ENCODE data around the gene CTDSP1.

The CTDSP1 gene

DNA sequence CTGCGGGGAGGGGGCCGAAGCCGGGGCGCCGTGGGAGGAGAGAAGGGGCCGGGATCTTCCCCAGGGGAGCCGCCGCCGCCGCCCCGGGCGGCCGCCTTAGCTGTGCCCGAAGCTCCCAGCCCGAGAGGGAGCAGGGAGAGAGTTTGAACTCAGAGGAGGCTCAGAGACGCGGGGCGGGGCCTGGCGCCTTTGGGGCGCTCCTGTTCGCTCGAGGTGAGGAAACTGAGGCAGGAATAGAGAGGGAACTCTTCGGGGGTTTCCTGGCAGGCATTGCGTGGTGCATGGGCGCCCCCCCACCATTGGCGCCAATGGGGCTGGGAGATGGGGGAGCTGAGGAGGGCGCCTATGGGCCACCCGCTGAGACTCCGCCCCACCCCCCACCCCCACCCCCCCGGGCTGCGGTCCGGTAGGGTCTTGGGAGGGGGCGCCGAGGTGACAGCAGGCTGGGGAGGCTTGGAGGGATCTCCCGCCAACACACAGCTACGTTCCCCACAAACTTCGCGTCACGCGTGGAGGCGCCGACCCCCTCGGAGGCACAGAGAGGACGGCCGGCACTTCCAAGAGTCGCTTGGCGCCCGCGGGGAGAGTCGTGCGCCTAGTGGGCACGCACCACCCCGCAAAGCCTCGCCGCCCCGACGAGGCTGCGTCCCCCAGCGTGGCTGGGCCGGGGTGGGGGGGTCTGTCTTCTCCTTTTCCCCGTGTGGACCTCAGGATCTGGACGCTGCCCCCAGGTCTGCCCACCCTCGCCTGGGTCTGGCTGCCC lies 680 bp downstream of the CTDSP1 start:
- peak; percentile 33 for DNase-seq (ENCODE audit: low spot score)

DNA sequence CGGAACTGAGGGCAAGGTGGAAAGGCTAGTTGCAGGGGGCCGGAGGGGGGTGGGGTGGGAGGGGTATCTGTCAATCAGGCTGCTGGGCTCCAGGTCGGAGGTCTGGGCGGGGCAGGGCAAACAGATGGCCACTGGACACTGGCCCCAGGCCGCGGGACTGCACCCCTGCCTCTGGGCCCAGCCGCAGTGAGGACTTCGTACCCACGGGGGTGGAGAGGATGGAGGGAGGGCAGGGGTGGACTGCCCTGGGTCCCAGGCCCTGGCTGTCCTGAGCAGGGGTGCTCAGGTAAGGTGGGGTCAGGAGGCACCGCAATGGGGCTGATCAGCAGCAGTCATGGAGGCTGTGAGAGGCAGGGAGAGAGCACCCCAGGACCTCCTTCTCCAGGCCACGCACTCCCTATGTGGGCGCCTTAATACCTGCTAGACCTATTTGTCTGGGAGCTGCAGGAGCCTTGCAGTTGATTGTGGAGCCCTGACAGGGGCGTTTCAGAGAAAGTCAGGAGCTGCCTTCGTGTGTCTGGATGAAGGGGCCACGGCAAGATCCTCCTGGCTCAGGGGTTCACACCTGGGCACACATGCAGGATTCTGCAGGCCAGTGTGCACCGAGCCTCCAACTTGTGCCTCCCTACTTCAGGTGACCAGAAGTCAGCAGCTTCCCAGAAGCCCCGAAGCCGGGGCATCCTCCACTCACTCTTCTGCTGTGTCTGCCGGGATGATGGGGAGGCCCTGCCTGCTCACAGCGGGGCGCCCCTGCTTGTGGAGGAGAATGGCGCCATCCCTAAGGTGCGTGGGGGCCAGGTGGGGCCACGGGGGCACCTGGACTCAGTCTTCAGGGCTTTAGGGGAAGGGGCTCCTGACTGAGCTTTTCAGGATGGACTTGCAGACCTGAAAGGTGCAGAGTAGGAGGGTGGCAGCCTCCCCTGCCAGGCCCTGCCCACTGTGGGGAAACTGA lies 1.5 kb downstream of the CTDSP1 start:
- no peak for DNase-seq (ENCODE audit: low spot score)

DNA sequence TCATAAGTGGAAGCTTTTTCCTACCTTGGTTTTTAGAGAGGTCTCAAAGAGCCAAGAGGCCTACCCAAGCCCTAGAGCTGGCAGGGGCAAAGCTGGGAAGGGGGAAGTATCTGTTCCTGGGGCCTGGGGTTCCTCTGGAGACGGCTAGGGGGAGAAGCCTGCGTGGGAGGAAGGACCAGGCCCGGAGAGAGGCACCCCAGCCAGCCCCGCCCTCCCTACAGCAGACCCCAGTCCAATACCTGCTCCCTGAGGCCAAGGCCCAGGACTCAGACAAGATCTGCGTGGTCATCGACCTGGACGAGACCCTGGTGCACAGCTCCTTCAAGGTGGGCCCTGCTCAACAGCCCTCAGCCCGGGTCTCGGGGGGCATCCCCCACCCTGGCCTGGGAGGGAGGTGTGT lies 2.2 kb downstream of the CTDSP1 start:
- DNase-seq (ENCODE audit: low spot score) = no peak

DNA sequence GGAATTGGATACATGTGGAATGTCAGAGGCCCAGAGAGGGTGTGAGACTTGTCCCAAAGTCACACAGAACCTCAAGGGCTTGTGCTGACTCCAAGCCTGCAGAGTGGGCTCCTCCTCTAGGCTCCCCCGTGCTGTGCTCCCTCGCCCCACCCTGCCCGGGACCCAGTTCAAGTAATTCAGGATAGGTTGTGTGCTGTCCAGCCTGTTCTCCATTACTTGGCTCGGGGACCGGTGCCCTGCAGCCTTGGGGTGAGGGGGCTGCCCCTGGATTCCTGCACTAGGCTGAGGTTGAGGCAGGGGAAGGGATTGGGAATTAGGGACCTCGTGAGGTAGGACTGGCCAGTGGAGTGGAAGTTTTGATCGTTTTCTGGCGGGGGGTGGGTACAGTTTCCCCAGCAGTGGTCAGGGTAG lies 2.8 kb downstream of the CTDSP1 start:
- no peak for DNase-seq (ENCODE audit: low spot score)

DNA sequence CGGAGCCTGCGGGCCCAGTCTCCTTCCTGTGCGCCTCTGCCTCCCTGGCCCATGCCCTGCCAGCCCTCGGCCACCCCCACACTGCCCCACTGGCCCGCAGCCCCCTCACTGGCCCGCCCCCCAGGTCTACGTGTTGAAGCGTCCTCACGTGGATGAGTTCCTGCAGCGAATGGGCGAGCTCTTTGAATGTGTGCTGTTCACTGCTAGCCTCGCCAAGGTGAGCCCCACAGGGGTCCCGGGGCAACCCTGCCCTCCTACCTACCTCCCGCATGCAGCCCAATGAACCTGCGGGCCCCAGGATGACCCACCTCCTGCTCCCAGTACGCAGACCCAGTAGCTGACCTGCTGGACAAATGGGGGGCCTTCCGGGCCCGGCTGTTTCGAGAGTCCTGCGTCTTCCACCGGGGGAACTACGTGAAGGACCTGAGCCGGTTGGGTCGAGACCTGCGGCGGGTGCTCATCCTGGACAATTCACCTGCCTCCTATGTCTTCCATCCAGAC lies 3.3 kb downstream of the CTDSP1 start:
- no peak for DNase-seq (ENCODE audit: low spot score)

DNA sequence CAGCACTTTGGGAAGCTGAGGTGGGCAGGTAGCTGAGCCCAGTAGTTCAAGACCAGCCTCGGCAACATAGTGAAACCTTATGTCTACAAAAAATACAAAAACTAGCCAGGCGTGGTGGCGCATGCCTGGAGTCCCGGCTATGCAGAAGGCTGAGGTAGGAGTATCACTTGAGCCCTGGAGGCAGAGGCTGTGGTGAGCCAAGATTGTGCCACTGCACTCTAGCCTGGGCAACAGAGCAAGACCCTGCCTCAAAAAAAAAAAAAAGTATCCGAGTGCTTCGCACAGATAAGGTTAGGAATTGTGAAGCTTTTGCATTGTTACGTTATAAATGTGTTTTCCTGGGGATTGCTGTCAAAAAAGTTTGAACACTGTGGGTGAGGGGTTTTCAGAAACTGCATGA lies 4.1 kb downstream of the CTDSP1 start:
- no peak for DNase-seq (ENCODE audit: low spot score)

DNA sequence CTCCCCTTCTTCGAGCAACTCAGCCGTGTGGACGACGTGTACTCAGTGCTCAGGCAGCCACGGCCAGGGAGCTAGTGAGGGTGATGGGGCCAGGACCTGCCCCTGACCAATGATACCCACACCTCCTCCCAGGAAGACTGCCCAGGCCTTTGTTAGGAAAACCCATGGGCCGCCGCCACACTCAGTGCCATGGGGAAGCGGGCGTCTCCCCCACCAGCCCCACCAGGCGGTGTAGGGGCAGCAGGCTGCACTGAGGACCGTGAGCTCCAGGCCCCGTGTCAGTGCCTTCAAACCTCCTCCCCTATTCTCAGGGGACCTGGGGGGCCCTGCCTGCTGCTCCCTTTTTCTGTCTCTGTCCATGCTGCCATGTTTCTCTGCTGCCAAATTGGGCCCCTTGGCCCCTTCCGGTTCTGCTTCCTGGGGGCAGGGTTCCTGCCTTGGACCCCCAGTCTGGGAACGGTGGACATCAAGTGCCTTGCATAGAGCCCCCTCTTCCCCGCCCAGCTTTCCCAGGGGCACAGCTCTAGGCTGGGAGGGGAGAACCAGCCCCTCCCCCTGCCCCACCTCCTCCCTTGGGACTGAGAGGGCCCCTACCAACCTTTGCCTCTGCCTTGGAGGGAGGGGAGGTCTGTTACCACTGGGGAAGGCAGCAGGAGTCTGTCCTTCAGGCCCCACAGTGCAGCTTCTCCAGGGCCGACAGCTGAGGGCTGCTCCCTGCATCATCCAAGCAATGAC lies 4.8 kb downstream of the CTDSP1 start:
- no peak for DNase-seq (ENCODE audit: low spot score)

DNA sequence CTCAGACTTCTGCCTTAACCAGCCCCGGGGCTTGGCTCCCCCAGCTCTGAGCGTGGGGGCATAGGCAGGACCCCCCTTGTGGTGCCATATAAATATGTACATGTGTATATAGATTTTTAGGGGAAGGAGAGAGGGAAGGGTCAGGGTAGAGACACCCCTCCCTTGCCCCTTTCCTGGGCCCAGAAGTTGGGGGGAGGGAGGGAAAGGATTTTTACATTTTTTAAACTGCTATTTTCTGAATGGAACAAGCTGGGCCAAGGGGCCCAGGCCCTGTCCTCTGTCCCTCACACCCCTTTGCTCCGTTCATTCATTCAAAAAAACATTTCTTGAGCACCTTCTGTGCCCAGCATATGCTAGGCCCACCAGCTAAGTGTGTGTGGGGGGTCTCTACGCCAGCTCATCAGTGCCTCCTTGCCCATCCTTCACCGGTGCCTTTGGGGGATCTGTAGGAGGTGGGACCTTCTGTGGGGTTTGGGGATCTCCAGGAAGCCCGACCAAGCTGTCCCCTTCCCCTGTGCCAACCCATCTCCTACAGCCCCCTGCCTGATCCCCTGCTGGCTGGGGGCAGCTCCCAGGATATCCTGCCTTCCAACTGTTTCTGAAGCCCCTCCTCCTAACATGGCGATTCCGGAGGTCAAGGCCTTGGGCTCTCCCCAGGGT lies 5.5 kb downstream of the CTDSP1 start:
- no peak for DNase-seq (ENCODE audit: low spot score)

DNA sequence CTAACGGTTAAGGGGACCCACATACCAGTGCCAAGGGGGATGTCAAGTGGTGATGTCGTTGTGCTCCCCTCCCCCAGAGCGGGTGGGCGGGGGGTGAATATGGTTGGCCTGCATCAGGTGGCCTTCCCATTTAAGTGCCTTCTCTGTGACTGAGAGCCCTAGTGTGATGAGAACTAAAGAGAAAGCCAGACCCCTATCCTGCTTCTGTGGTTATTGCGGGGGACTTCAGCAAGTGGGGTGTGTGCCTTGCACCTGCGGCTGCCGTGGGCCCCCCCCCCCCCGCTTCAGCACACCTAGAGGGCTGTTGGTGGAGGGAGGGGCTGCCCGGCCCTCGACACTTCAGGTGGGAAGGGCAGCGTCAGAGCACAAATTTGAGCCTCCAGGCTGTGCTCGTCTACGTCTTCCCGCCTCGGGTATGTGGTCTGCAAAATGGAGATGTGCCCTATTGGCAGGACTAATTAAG lies 6.1 kb downstream of the CTDSP1 start:
- DNase-seq (ENCODE audit: low spot score) = peak; percentile 15

DNA sequence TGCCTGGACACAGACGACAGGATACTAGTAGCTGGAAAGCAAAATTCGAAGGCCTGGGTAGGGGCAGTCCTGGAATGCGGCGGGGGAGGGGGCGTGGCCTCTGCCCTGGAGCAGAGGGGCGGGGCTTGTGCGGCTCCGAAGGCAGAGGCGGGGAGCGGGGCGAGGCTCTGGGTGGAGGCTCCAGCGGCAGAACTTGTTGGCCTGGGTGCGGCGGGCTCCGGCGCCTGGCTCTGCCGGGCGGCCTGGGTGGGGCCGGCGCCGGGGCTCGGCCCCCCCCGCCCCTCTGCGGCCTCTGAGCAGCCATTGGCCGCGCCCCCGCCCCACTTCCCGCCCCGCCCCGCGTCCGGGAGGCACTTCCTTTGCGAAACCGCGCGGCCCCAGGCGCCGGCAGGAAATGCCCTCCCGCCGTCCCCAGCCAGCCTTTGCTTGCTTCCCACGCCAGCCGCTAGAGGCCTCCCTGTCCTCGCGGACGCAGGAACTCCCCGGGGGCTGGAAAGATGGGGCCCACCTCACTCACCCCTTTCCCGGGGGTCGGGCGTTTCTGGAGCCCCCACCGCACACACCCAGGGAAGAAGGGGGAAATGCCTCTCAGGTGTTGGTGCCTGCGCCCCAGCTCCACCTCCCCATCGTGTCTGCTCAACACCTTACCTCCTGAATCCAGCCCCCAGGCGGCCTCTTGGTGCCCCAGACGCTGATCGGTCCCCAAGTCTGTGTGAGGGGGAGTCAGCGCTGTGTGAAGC lies 6.7 kb downstream of the CTDSP1 start:
- DNase-seq (ENCODE audit: low spot score) = peak; percentile 96

DNA sequence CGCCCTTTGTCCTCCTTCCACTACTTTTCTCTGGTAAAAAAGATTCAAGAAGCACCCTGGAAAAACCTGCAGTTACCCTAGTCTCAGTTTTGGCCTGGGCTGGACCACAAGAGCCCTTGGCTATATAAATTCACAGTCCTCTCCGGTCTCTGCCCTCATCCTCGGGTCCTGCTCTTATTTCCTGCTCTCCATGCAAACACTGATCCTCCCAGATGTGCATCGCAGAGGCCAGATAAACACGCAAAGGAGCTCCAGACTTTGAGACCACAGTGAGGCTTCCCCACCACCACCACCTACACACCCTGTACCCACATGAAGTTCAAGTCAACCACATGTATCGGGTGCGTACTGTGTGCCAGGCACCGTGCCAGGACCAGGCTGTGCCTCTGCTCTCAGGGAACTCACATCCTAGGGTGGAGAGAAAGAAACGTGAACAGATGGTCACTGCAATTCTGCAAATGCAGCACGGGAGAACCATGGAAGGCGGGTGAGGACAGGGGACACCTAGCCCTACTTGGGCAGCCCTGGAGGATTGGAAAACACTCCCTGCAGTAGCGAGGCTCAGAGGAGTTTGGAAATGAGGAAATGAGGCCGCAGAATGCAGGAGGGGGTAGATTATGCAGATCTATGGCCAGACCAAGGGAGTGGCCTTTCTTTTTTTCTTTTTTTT lies 7.4 kb downstream of the CTDSP1 start:
- DNase-seq (ENCODE audit: low spot score) = peak; percentile 64

DNA sequence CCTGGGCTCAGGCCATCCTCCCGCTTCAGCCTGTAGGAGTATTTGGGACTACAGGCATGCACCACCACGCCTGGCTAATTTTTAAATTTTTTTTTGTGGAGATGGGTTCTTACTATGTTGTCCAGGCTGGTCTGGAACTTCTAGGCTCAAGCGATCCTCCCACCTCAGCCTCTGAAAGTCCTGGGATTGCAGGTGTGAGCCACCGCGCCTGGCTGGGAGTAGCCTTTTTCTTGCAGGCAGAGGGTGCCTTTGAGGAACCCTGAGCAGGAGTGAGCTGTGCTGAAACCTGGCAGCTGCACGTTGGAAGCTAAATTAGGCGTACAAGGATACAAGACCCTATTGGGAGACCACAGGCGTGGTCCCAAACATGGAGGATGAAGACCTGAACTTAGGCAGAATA lies 8.0 kb downstream of the CTDSP1 start:
- no peak for DNase-seq (ENCODE audit: low spot score)

DNA sequence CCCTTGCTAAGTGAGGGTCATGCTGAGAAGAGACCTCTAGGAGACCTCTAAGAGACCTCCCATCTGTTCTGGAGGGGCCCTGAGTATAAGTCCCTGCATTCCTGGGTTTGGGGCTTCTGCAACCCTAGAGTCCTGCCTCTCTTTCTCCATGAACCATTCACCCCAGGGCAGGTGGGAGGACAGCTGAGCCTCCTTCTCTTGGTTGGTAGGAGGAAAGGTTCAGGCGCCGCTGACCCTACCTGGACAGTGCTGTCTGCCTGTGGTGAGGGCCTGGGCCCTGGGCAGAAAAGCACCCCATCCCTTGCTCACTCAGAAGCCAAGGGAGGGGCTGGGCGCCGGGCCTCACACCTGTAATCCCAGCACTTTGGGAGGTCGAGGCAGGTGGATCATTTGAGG lies 18.7 kb downstream of the CTDSP1 start:
- no peak for DNase-seq (ENCODE audit: low spot score)

DNA sequence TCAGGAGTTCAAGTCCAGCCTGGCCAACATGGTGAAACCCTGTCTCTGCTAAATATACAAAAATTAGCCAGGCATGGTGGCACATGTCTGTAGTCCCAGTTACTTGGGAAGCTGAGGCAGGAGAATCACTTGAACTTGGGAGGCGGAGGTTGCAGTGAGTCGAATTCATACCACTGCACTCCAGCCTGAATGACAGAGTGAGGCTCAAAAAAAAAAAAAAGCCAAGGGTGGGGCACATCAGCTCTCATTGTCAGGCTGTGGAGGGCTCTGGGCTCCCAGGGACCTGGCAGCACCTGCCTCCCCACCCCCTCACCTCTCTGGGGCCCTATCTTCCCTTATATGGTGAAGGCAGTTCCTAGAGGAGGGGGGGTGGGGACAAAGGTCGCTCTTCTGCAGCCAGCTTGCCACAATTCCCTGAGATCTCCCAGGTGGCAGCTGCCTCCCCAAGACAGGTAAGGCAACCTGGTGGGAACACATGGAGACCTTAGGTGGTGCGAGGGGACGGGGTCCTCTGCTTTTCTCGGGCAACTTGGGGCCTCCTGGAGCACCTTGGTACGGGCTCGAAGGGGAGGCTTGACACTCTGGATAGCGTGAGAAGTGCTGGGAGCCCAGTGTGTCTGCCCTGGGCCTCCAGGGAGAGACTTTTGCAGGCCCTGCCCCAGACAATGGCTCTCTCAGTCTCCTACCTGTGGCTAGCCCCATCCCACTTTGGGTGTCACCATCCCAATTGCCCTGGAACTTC lies 19.2 kb downstream of the CTDSP1 start, which contains the start of gene VIL1:
Gene VIL1 (plus strand): TSS at position 407 of the 742 bp plus-strand sequence. CDS start 4,656 bp downstream, outside the sequence.
- no peak for DNase-seq (ENCODE audit: low spot score)

DNA sequence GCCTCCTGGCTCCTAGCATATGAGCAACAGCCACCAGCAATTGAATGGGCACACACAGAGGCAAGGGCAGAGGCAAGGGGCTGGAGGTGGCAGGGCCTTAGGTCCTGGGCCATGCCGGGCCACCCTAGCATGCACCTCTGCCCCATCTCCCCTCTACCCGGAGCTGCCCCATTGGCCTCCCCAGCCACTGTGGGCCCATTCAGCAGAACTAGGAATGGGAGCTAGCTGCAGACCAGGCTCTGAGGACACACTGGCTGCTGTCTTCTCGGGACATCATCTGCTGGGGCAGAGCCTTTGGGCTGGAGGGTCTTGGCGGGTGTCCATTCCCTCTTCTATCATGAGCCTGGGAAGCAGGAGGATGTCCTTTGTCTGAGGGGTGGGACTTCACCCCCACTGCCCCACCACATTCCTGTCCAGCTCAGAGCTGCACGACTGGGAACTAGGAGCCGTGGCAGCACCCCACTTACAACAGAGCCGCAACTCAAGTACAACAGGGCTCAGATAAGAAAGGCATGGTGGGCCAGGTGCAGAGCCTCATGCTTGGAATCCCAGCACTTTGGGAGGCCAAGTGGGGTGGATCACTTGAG lies 20.1 kb downstream of the CTDSP1 start:
- DNase-seq (ENCODE audit: low spot score) = no peak

DNA sequence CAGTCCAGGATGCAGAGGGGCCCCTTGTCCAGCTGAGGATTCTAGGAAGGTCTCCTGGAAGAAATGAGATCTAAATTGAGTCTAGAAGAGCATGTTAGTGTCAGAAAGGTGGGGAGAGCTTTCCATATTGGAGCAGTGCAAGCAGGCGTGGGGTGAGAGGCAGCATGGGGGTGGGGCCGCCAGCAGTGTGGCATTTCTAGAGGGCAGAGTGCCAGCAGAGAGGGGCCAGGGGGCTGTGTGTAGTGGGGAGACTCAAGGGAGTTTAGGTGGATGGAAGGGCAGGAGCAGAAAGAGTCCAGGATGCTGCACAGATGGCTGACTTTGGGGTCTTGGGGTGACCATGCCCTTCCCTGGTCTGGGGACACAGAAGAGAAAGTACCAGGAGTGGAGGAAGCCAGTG lies 21.4 kb downstream of the CTDSP1 start:
- DNase-seq (ENCODE audit: low spot score) = no peak

DNA sequence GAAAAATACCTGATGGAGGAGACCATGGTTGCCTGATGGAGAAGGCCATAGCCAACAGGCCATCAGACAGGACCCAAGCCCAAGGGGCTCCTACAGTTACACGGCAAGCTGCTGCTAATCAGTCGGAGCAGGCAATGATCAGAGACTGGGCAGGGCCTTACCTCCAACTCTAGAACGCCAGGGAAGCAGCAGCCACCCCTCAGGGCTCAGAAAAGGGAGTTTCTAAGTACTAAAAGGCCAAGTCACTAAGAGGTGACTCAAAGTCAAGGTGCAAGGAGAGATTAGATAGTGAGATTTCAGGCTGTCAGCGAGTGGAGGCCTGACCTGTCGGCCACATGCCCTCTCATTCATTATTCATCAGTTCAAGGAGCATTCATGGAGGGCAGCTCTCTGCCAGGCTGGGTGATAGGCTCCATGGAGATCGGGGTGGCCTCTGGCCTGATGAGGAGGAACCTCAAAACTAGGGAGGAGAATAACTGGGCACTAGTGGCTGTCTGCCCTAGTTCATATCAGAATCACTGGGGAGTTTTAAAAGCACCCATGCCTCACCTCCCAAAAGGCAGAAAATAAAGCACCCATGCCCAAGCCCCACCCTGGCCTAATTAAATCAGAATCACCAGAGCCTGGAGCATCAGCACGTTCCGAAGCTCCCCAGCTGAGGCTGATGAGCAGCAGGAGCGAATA lies 22.9 kb downstream of the CTDSP1 start:
- DNase-seq (ENCODE audit: low spot score) = no peak

DNA sequence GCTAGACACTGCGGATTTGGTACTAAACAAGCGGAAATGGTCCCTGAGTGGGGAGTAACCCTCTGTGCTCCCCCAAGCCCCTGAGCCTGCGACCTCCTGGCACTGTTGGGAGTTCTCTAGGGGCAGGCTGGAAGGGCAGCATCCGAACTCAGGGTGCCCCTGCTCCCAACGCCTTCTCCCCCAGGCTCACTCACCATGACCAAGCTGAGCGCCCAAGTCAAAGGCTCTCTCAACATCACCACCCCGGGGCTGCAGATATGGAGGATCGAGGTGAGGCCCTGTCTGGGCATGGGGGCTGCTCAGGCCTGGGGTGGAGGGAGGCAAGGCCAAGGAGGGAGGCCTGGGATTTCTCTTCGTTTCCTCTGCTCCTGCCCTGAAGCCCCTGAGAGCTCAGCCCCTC lies 23.9 kb downstream of the CTDSP1 start:
- DNase-seq (ENCODE audit: low spot score) = no peak

DNA sequence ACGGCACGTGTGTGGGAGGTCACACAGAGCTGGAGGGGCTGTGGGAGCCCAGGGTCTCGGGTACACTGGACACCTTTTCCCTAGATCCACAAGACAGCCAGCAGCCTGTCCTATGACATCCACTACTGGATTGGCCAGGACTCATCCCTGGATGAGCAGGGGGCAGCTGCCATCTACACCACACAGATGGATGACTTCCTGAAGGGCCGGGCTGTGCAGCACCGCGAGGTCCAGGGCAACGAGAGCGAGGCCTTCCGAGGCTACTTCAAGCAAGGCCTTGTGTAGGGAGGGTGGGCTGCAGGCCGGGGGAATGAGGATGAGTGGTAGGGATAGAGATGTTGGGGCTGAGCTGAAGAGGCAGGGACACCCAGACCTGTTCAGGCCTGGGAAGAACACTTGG lies 25.9 kb downstream of the CTDSP1 start:
- no peak for DNase-seq (ENCODE audit: low spot score)

All from activated CD4-positive, alpha-beta T cell treated with anti-CD3 and anti-CD28 coated beads, Interleukin-2, Interleukin-4, amounts not matched to agents 100 ng/mL and 50 ng/mL, durations not matched to agents 16 hours and 8 hours (primary cell).